Activated CD8-positive, alpha-beta memory T cell treated with anti-CD3 and anti-CD28 coated beads, Interleukin-2, amount 50 U/mL, for 1 hour (primary cell): ENCODE results near the gene CARD10.
"Not testable (repeated sequence)": the region's sequence is repeated elsewhere in the genome, so short reads cannot be mapped to it uniquely, and the experiment has no call there.

Source experiments
- DNase-seq: peaks from one replicate; pipeline ENCODE4 v3.0.0-alpha.2; 2020; ENCODE audit errors: extremely low read depth

The CARD10 gene

DNA sequence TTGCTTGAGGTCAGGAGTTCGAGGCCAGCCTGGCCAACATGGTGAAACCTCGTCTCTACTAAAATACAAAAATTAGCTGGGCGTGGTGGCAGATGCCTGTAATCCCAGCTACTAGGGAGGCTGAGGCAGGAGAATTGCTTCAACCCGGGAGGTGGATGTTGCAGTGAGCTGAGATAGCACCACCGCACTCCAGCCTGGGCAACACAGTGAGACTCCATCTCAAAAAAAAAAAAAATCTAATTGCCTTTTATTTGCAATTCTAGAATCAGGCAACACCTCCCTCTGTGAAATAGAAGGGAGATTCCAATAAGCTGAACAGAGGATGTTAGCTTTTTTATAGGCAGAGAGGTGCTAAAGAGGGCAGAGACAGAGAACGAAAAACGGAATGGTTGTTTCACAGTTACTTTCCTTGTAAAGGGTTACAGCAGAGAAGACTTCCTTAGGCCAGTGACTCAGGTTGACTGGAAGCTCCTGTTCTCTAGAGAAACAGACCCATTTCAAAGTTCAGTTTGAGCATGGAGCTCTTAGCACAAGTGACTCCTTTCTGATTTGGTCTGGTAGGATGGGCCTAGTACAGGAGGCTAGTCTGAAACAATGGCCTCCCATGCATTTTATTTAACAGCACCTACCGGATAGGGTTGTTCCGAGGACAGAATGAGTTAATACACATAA is 8.0 kb upstream of the CARD10 start:
- DNase-seq: not testable (repeated sequence)

DNA sequence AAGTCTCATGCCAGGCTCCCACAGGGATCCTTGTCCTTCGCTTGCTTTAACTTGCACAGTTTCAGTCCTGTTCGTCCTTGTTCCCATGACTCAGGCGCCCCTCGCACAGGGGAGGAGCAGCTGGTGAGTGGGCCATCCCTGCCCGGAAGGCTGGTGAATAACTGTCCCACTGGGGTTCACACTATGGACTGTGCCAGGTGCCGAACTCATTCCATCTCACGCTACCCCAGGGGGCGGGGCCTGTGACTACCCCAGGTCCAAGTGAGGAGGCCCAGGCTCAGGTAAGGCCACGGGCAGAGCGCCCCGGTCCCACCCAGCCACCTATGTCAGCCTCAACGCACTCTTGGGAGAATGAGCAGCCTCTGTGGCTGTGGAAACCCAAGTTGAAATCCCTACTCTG is 7.2 kb upstream of the CARD10 start:
- DNase-seq: no peak

DNA sequence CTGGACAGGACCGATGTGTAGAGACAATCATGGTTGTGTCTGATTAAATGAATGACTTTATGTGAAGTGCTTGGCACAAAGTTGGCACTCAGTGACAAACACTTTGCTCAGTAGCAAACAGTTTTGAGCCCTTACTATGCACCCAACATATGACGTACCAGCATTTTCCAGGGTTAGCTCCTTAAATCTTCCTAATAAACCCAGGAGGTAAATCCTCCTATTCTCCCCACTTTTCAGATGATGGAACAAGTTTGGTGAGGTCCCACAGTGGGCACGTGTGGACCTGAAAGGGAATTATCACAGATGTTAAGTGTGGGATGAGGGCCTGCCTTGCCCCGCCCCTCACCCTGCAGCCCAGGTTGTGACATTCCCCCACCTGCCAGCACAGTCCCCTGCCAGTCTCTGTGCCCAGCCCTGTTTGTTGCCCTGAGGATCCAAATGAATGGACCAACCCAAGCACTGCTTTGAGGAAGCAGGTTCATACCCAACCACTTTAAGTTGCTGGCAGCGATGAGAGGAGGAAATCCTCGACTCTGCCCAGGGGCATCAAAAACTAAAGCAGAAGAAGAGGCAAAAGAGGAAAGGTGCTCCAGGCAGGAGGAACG is 6.6 kb upstream of the CARD10 start:
- DNase-seq: no peak

DNA sequence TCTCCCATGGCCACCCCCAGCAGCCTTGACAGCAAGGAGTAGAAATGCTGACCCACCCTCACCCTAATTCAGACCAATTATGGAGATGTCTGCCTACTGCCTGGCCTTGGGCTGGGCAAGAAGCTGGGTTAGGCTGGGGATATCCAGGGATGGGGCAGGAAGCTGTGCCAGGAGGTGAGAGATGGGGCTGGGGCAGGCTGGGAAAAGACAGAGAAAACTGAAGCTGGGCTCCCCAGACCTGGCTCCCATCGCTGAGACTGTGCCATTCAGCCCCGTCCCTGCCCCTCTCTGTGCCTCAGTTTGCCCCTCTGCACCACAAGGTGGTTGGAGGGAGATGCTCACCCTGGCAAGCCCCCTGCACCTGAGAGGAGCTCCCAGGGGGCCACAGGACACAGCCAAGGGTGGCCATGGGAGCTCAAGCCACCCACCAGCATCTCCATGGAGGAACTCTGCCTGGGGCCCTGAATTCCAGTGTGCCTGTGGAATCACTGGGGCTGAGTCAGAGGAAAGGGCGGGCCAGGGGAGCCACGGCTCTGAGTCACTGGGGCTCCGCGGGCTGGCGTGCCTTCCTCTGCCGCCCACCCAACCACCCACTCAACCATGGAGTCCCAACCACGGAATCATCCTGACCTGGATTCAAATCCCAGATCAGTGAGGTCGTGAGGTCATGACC is 6.0 kb upstream of the CARD10 start:
- no peak for DNase-seq

- no peak for DNase-seq
Observed at GRCh38 chr22:37522482-37522881, 3.3 kb upstream of the CARD10 start.

- DNase-seq: no peak
Observed at GRCh38 chr22:37521236-37521739, 2.1 kb upstream of the CARD10 start.

GRCh38 chr22:37520776-37521191 is 1.6 kb upstream of the CARD10 start:
- DNase-seq: no peak

GRCh38 chr22:37518509-37519267 is 527 bp downstream of the CARD10 start:
- no peak for DNase-seq

- DNase-seq: no peak
Observed at GRCh38 chr22:37517826-37518450, 1.3 kb downstream of the CARD10 start.

GRCh38 chr22:37516456-37516855 is 2.8 kb downstream of the CARD10 start:
- DNase-seq: no peak

DNA sequence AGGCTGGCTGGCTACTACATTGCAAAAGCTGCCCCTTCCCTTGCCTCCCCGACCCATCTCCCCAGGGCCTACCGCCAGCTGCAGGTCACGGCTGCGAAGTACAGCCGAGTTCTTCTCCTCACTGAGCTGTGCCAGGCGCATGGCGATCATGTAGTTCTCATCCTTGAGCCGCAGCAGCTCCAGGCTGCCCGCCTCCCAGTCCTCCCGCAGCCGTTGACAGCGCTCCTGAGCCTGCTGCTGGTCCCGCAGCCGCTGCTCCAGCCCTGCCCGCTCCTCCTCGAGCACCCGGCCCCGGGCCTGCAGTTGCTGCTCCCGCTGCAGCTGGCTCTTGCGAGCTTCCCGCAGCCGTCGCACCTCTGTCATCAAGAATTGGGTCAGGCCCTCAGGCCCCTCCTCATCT is 3.3 kb downstream of the CARD10 start:
- no peak for DNase-seq

GRCh38 chr22:37514526-37515051 is 4.6 kb downstream of the CARD10 start:
- no peak for DNase-seq

GRCh38 chr22:37511395-37512104 is 7.7 kb downstream of the CARD10 start:
- no peak for DNase-seq

- DNase-seq: no peak
Observed at GRCh38 chr22:37510091-37510490, 9.1 kb downstream of the CARD10 start.

DNA sequence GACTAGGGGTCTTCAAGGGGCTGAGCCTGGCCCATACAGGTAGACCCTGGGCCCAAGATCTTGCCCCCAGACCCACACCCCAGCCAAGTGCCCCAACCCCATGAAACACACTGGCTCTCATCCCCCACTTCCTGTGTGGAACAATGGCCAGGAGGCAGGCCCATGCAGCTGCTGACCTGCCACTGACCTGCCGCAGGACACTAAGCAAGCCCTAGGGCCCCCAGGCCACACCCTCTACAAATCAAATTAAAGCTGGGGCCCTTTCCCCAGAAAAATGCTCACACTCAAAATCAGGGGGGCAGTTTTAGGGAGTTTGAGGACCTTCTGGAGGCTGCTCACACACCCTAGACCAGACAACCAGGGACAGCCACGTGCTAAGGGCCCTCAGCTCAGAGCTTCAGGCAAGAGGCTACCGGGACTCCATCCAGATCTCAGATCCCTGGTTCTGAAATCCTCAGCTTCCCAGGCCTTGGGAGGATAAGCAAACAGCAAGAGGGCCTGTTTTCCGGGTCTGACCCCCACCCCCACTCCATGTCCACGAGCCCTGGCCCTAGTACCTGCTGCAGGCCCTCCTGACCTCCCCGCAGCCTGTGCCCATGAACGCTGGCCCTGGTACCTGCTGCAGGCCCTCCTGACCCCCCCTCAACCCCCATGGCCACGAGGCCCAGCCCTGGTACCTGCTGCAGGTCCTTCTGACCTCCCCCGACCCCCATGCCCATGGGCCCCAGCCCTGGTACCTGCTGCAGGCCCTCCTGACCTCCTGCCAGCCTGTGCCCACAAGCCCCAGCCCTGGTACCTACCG is 10.0 kb downstream of the CARD10 start:
- DNase-seq: no peak

GRCh38 chr22:37508431-37508992 is 10.7 kb downstream of the CARD10 start:
- no peak for DNase-seq

- no peak for DNase-seq
Observed at GRCh38 chr22:37507731-37508130, 11.5 kb downstream of the CARD10 start.

- DNase-seq: no peak
Observed at GRCh38 chr22:37505989-37506388, 13.2 kb downstream of the CARD10 start.

DNA sequence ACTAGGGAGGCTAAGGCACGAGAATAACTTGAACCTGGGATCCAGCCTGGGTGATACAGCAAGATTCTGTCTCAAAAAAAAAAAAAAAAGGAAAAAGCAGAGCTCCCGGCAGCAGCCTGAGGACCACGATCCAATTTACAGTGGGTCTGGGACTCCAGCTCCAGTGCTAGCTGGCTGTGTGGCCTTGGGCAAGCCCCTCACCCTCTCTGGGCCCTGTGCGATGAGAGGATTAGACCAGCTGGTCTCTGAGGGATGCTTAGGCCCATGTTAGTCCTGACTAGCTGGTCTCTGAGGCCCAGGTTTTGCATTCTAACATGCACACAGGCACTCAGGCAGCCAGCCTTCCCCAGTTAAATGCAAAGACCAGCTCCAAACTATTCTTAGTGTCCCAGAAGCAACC is 13.7 kb downstream of the CARD10 start:
- no peak for DNase-seq

GRCh38 chr22:37504964-37505363 is 14.3 kb downstream of the CARD10 start:
- DNase-seq: no peak
